ENCODE data around the gene ARPC2.

- TF ChIP-seq POLR2A (IDR thresholded peaks at IDR 0.05) (no peak), CTCF (IDR thresholded peaks at IDR 0.05 in 8 of 11, conservative IDR thresholded peaks at IDR 0.05 in 3 of 11) (no peak)
These were observed 37.2 kb upstream of the ARPC2 start for GRCh38 chr2:218179782-218180181.
